ENCODE measurements around the gene ROBO4. TPM values are rescaled to one million over a fixed set of nuclear protein-coding genes. Genes with fewer than 3 reads are reported as not detected.

ROBO4 gene
- total RNA-seq, 1 donor from 2014 or later = not detected

DNA sequence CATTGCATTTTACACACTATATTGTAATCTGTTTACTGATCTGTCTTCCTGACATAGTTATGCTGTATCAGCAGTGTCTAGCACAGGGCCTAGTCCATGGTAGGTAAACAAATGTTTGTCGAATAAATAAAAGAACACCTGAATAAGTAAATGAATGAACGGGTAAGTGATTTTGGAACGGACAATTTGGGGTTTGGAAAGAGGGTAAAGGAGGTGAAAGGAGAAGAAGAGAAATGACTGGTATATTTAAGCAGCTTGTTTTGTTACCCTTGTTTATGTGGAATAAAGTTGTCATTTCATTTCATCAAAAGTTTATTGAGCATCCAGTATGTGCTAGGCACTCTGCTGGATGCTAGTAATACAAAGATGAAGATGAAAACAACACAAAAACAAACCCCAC is 21.3 kb upstream of the ROBO4 start, which contains the start of gene HEPN1:
Gene HEPN1 (plus strand): TSS at position 301 of the 400 bp plus-strand sequence.
- no peaks in the 10 kb centered on the region for H3K4me1 Mint-ChIP-seq (ENCODE audit: unreplicated experiment)
- H3K27ac Mint-ChIP-seq = no peak within 1 kb of the TSS
- H3K27me3 Mint-ChIP-seq = peaks cover 69% of the 10 kb centered on the region
- no peaks in the 10 kb centered on the region for H3K9me3 Mint-ChIP-seq
- H3K36me3 Mint-ChIP-seq = no peaks in the 10 kb centered on the region
- TF ChIP-seq, protein P1, sequence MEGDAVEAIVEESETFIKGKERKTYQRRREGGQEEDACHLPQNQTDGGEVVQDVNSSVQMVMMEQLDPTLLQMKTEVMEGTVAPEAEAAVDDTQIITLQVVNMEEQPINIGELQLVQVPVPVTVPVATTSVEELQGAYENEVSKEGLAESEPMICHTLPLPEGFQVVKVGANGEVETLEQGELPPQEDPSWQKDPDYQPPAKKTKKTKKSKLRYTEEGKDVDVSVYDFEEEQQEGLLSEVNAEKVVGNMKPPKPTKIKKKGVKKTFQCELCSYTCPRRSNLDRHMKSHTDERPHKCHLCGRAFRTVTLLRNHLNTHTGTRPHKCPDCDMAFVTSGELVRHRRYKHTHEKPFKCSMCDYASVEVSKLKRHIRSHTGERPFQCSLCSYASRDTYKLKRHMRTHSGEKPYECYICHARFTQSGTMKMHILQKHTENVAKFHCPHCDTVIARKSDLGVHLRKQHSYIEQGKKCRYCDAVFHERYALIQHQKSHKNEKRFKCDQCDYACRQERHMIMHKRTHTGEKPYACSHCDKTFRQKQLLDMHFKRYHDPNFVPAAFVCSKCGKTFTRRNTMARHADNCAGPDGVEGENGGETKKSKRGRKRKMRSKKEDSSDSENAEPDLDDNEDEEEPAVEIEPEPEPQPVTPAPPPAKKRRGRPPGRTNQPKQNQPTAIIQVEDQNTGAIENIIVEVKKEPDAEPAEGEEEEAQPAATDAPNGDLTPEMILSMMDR (conservative IDR thresholded peaks at IDR 0.05) = no peak
- peak within 1 kb of the TSS; percentile 57 for H3K4me3 Mint-ChIP-seq
- DNase-seq (ENCODE audit: extremely low spot score, unreplicated experiment) = no peak

DNA sequence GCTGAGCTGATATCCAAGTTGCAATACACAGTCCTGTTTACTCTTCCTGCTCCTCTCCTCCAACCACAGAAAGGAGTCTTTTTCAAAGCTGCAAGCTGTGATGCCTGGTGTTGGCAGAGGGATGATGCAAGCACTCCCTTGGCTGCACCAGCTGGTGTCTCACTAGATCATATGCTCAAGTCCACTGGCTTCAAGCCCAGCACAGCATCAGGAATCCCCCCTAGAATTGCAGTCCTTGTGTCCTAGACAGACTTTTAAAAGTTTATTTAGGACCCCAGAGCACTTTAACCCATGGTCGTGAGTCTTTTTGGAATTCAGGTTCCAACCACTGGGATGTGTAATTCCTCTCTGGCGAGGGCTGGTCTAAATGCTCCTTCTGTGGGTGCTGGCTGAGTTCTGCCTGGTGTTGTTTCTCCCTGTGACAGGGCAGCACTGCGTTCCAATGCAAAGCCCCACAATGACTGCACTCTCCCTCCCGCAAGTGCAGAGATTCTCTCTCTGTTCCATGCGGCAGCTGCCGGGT is 19.5 kb upstream of the ROBO4 start:
- TF ChIP-seq, protein P1 (conservative IDR thresholded peaks at IDR 0.05) = no peak
- no peaks in the 10 kb centered on the region for H3K4me1 Mint-ChIP-seq (ENCODE audit: unreplicated experiment)
- no peak overlapping the region for H3K4me3 Mint-ChIP-seq
- DNase-seq (ENCODE audit: extremely low spot score, unreplicated experiment) = no peak
- H3K27me3 Mint-ChIP-seq = peaks cover 56% of the 10 kb centered on the region
- no peaks in the 10 kb centered on the region for H3K9me3 Mint-ChIP-seq
- H3K27ac Mint-ChIP-seq = no peak overlapping the region
- H3K36me3 Mint-ChIP-seq = no peaks in the 10 kb centered on the region

DNA sequence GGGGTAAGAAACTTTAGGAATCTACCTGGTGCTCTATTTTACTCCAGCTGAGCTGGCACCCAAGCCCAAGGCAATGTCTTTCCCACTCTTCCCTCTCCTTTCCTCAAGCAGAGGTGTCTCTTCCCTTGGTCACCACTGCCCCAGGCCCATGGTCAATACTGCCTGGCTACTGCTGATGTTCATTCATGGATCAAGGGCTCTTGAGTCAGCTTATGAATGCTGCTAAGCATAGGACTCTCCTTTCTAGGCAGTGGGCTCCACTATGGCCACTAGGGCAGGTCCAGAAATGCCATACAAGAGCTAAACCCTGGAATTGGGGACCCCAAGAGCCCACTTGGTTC is 18.7 kb upstream of the ROBO4 start:
- no peak for DNase-seq (ENCODE audit: extremely low spot score, unreplicated experiment)
- Mint-ChIP-seq H3K27ac (no peak overlapping the region), H3K4me3 (no peak overlapping the region), H3K9me3 (peaks cover 6% of the 10 kb centered on the region), H3K4me1 (ENCODE audit: unreplicated experiment) (no peaks in the 10 kb centered on the region), H3K36me3 (no peaks in the 10 kb centered on the region), H3K27me3 (peaks cover 48% of the 10 kb centered on the region)
- TF ChIP-seq, protein P1 (conservative IDR thresholded peaks at IDR 0.05) = no peak

DNA sequence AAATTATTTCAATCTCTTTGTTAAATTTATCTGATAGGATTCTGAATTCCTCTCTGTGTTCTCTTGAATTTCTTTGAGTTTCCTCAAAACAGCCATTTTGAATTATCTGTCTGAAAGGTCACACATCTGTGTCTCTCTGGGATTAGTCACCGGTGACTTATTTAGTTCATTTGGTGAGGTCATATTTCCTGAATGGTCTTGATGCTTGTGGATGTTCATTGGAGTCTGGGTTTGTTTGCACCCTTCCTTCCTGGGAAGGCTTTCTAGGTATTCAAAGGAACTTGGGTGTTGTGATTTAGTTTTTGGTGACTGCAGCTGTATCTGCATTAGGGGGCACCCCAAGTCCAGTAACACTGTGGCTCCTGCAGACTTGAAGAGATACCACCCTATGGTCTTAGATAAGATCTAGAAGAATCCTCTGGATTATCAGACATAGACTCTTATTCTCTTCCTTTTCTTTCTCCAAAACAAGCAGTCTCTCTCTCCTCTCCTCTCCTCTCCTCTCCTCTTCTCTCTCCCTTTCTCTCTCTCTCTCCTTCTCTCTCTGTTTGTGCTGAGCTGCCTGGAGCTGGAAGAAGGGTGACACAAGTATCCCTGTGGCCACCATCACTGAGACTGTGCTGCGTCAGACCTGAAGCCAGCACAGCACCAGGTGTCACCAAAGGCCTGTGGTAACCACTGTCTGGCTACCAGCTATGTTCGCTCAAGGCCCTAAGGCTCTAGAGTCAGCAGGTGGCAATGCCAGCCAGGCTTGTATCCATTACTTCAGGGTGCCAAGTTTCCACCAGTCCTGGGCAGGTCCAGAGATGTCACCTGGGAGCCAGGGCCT is 18.1 kb upstream of the ROBO4 start:
- Mint-ChIP-seq H3K27me3 (peaks cover 46% of the 10 kb centered on the region), H3K36me3 (no peaks in the 10 kb centered on the region)

DNA sequence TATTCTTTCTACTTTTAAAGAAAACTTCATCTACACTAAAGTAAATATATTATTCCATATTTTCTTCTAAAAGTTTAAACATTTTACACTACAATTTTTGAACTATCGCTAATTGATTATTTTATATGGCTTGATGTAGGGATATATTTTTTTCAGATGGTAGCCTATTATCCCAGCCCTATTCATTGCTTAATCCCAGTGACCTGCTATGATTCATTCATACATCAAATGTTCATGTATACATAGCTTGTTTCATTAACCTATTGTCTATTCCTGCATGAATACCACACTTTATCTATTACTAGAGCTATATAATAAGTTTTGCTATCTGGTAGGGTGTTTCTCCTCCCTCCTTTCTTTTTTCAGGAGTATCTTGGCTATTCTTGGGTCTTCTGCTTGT is 5.0 kb upstream of the ROBO4 start:
- TF ChIP-seq, protein P1 (conservative IDR thresholded peaks at IDR 0.05) = no peak
- no peak for DNase-seq (ENCODE audit: extremely low spot score, unreplicated experiment)
- H3K4me3 Mint-ChIP-seq = no peak overlapping the region
- peaks cover 8% of the 10 kb centered on the region for H3K4me1 Mint-ChIP-seq (ENCODE audit: unreplicated experiment)
- H3K27ac Mint-ChIP-seq = no peak overlapping the region
- H3K27me3 Mint-ChIP-seq = peaks cover 63% of the 10 kb centered on the region
- no peaks in the 10 kb centered on the region for H3K9me3 Mint-ChIP-seq
- H3K36me3 Mint-ChIP-seq = no peaks in the 10 kb centered on the region

More for the DNA sequence above, 18.1 kb upstream of the ROBO4 start:
- no peaks in the 10 kb centered on the region for H3K4me1 Mint-ChIP-seq (ENCODE audit: unreplicated experiment)
- no peak overlapping the region for H3K4me3 Mint-ChIP-seq
- peaks cover 6% of the 10 kb centered on the region for H3K9me3 Mint-ChIP-seq
- H3K27ac Mint-ChIP-seq = no peak overlapping the region
- no peak for DNase-seq (ENCODE audit: extremely low spot score, unreplicated experiment)
- TF ChIP-seq, protein P1 (conservative IDR thresholded peaks at IDR 0.05) = no peak

Data from type B pancreatic cell (in vitro differentiated cells).